C4-2B (cell line): ENCODE measurements around the gene ATXN1.

Experiments used
- ZFX ChIP-seq: fragments of 450-650 bp; IDR thresholded peaks from 2 replicates; pipeline ENCODE4 v1.6.1; 2017
- TF ChIP-seq, protein P1 (sequence below): fragments of 450-650 bp; conservative IDR thresholded peaks from 2 replicates; pipeline ENCODE4 v1.5.1; 2017; ENCODE audit warnings: mild to moderate bottlenecking

DNA sequence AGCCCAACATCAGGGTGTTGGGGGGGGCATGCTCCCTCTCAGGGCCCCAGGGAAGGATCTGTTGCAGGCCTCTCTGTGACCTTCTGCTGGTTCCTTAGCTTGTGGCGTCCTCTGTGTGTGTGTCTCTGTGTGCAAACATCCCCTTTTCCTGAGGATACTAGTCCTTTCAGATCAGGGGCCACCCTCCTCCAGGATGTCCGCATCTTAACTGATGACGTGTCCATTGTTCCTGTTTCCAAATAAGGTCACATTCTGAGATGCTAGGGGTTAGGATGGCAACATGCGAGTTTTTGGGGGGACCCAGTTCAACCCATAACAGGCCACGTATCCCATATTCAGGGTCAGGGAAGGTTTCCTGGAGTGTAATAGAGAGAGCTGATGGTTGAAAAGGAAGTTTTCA, 482.0 kb downstream of the ATXN1 start:
- no peak for TF ChIP-seq ZFX
- TF ChIP-seq, protein P1, sequence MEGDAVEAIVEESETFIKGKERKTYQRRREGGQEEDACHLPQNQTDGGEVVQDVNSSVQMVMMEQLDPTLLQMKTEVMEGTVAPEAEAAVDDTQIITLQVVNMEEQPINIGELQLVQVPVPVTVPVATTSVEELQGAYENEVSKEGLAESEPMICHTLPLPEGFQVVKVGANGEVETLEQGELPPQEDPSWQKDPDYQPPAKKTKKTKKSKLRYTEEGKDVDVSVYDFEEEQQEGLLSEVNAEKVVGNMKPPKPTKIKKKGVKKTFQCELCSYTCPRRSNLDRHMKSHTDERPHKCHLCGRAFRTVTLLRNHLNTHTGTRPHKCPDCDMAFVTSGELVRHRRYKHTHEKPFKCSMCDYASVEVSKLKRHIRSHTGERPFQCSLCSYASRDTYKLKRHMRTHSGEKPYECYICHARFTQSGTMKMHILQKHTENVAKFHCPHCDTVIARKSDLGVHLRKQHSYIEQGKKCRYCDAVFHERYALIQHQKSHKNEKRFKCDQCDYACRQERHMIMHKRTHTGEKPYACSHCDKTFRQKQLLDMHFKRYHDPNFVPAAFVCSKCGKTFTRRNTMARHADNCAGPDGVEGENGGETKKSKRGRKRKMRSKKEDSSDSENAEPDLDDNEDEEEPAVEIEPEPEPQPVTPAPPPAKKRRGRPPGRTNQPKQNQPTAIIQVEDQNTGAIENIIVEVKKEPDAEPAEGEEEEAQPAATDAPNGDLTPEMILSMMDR, result no peak
